Transverse colon (tissue), 4 donors: Measurements from ENCODE around the gene TRIM14. TPM values are rescaled to one million over a fixed set of nuclear protein-coding genes. Genes with fewer than 3 reads are reported as not detected.

Experiments used
- DNase-seq: peaks from one replicate; pipeline ENCODE4 v3.0.0-alpha.2; 2019
- H3K27ac ChIP-seq, 4 donors: fragments of 200-600 bp; sonication (generic); 2 replicates each; pipeline ENCODE4 v1.5.1; 2016 to 2018; ENCODE audit warnings: inconsistent platforms in 4 of 4
- H3K27me3 ChIP-seq: fragments of 200-600 bp; sonication (generic); 2 replicates; pipeline ENCODE4 v1.5.1; 2017; ENCODE audit warnings: inconsistent platforms
- H3K36me3 ChIP-seq, 4 donors: fragments of 200-600 bp; sonication (generic); 2 replicates each; pipeline ENCODE4 v1.5.1; 2017 to 2019; ENCODE audit warnings: inconsistent platforms in 4 of 4
- H3K4me1 ChIP-seq, 4 donors: fragments of 200-600 bp; sonication (generic); 2 replicates each; pipeline ENCODE4 v1.5.1; 2017 to 2020; ENCODE audit warnings: inconsistent platforms in 4 of 4
- H3K4me3 ChIP-seq, 4 donors: fragments of 200-600 bp; sonication (generic); 1 replicate in 1 of 4; 2 replicates in 3 of 4; pipeline versions ENCODE4 v1.5.1 to v1.6.1; 2017 to 2019; ENCODE audit warnings: inconsistent platforms in 4 of 4
- H3K9me3 ChIP-seq, 2 donors: fragments of 200-600 bp; sonication (generic); 2 replicates each; pipeline ENCODE4 v1.5.1; 2017 to 2019; ENCODE audit warnings: inconsistent platforms in 2 of 2
- CTCF ChIP-seq, 5 experiments: fragments of 200-600 bp in 3 of 5; fragments of 450-650 bp in 2 of 5; sonication (generic) in 3 of 5; IDR thresholded peaks; 1 replicate in 2 of 5; 2 replicates in 3 of 5; pipeline ENCODE4 v1.5.1; 2016 to 2017; ENCODE audit warnings: antibody characterized with exemption in 5 of 5, inconsistent platforms in 3 of 5, mild to moderate bottlenecking in 2 of 5, moderate library complexity in 1 of 5
- EP300 ChIP-seq: sonication (generic); formaldehyde crosslinking; IDR thresholded peaks from one replicate; pipeline ENCODE4 v1.6.1; 2017; ENCODE audit warnings: antibody characterized with exemption, low read depth
- POLR2A ChIP-seq: fragments of 450-650 bp; IDR thresholded peaks from one replicate; pipeline ENCODE4 v1.6.1; 2016; ENCODE audit warnings: antibody characterized with exemption, mild to moderate bottlenecking, moderate library complexity
- POLR2AphosphoS5 ChIP-seq, 3 donors: sonication (generic); formaldehyde crosslinking; IDR thresholded peaks; one replicate each; pipeline ENCODE4 v1.6.1; 2016; ENCODE audit warnings: antibody characterized with exemption in 3 of 3
- WGBS, 2 donors: methylation state at CpG; one replicate each; pipeline ENCODE4 v1.1.5; 2018; ENCODE audit warnings: low coverage in 1 of 2; 5-methylcytosine and 5-hydroxymethylcytosine counted together
- in situ Hi-C, 4 donors: fragments of 200-750 bp; cut with MboI; loops; one replicate each; pipeline versions ENCODE4 v1.15.0 to v1.15.1; 2017; ENCODE audit warnings: low sequenced_read_pairs in 3 of 4, low pct_ligation_motif_present in 1 of 4, low pct_unique_long_range_greater_than_20kb in 1 of 4
- intact Hi-C: fragments of 100-400 bp; cut with DNase I; formaldehyde crosslinking; loops from one replicate; pipeline ENCODE4 v1.15.1; 2023; ENCODE audit warnings: low total_unique reads
- total RNA-seq, 4 donors: library from RNA; depleted of rRNA; stranded (reverse); fragments of >200 nt; gene quantifications; one replicate each; pipeline ENCODE4 v1.1.0, GENCODE V29; 2016

The TRIM14 gene
- total RNA-seq, 4 donors from 2014 or later = 28.7 to 58.7 (median 53.8) TPM

- TF ChIP-seq CTCF (IDR thresholded peaks at IDR 0.05) = no peak
- no peak for DNase-seq
- WGBS, 2 donors = 90% methylated on average over 12 of the region's 12 CpGs; no CpG with 5 or more reads in 1 of the 2 donors
- Histone ChIP-seq H3K27me3 (no peaks in the 10 kb centered on the region), H3K36me3 (no peaks in the 10 kb centered on the region), H3K9me3 (no peaks in the 10 kb centered on the region), H3K4me3 (no peak overlapping the region), H3K27ac (no peak overlapping the region), H3K4me1 (peaks cover 0 to 19% (median 1%) of the 10 kb centered on the region in 4 donors)
- in situ Hi-C loops = no loop called here
- intact Hi-C loops = no loop called here
Measured at GRCh38 chr9:98162613-98163012, 43.6 kb upstream of the TRIM14 start.

GRCh38 chr9:98161851-98162250, 42.8 kb upstream of the TRIM14 start:
- in situ Hi-C loops = no loop called here
- no peaks in the 10 kb centered on the region for H3K27me3 ChIP-seq
- no peak overlapping the region for H3K4me3 ChIP-seq
- peaks cover 0 to 19% (median 1%) of the 10 kb centered on the region in 4 donors for H3K4me1 ChIP-seq
- TF ChIP-seq EP300 (no peak), POLR2AphosphoS5 (IDR thresholded peaks at IDR 0.05) (no peak), CTCF (IDR thresholded peaks at IDR 0.05) (no peak), POLR2A (no peak)
- no peak for DNase-seq
- 85 to 100% methylated on average over 1 to 4 of the region's 4 CpGs for WGBS, 2 donors
- no peak overlapping the region for H3K27ac ChIP-seq
- intact Hi-C loops = no loop called here
- H3K36me3 ChIP-seq = no peaks in the 10 kb centered on the region
- H3K9me3 ChIP-seq = no peaks in the 10 kb centered on the region

GRCh38 chr9:98159790-98160189, 40.8 kb upstream of the TRIM14 start:
- Histone ChIP-seq H3K27ac (no peak overlapping the region), H3K4me1 (peaks cover 0 to 19% (median 1%) of the 10 kb centered on the region in 4 donors), H3K27me3 (no peaks in the 10 kb centered on the region), H3K4me3 (no peak overlapping the region), H3K36me3 (peaks cover 0 to 5% (median 0%) of the 10 kb centered on the region in 4 donors), H3K9me3 (no peaks in the 10 kb centered on the region)
- TF ChIP-seq EP300 = no peak
- TF ChIP-seq CTCF (IDR thresholded peaks at IDR 0.05) = no peak
- TF ChIP-seq POLR2A = no peak
- no peak for TF ChIP-seq POLR2AphosphoS5 (IDR thresholded peaks at IDR 0.05)
- in situ Hi-C loops (no loop called here), intact Hi-C loops (no loop called here)
- DNase-seq = no peak
- 90% methylated on average over 6 of the region's 6 CpGs; no CpG with 5 or more reads in 1 of the 2 donors for WGBS, 2 donors

GRCh38 chr9:98159301-98159700, 40.3 kb upstream of the TRIM14 start:
- Histone ChIP-seq H3K4me3 (no peak overlapping the region), H3K4me1 (peaks cover 0 to 17% (median 1%) of the 10 kb centered on the region in 4 donors), H3K9me3 (no peaks in the 10 kb centered on the region), H3K27me3 (no peaks in the 10 kb centered on the region), H3K36me3 (peaks cover 0 to 5% (median 0%) of the 10 kb centered on the region in 4 donors), H3K27ac (no peak overlapping the region)
- no peak for TF ChIP-seq POLR2AphosphoS5 (IDR thresholded peaks at IDR 0.05)
- TF ChIP-seq CTCF (IDR thresholded peaks at IDR 0.05) = no peak
- TF ChIP-seq POLR2A = no peak
- no peak for TF ChIP-seq EP300
- intact Hi-C loops = no loop called here
- 91 to 96% methylated on average over 5 of the region's 5 CpGs for WGBS, 2 donors
- DNase-seq = no peak
- in situ Hi-C loops = no loop called here
